CD4-positive, alpha-beta T cell treated with Interleukin-6 at 100 ng/mL for 8 hours (primary cell): Measurements from ENCODE around the gene WBP2.
"Not testable (repeated sequence)": the region's sequence is repeated elsewhere in the genome, so short reads cannot be mapped to it uniquely, and the experiment has no call there.

Experiments used
- DNase-seq: peaks from one replicate; pipeline ENCODE4 v3.0.0-alpha.2; 2020; ENCODE audit warnings: mixed read lengths, low spot score

WBP2 gene

DNA sequence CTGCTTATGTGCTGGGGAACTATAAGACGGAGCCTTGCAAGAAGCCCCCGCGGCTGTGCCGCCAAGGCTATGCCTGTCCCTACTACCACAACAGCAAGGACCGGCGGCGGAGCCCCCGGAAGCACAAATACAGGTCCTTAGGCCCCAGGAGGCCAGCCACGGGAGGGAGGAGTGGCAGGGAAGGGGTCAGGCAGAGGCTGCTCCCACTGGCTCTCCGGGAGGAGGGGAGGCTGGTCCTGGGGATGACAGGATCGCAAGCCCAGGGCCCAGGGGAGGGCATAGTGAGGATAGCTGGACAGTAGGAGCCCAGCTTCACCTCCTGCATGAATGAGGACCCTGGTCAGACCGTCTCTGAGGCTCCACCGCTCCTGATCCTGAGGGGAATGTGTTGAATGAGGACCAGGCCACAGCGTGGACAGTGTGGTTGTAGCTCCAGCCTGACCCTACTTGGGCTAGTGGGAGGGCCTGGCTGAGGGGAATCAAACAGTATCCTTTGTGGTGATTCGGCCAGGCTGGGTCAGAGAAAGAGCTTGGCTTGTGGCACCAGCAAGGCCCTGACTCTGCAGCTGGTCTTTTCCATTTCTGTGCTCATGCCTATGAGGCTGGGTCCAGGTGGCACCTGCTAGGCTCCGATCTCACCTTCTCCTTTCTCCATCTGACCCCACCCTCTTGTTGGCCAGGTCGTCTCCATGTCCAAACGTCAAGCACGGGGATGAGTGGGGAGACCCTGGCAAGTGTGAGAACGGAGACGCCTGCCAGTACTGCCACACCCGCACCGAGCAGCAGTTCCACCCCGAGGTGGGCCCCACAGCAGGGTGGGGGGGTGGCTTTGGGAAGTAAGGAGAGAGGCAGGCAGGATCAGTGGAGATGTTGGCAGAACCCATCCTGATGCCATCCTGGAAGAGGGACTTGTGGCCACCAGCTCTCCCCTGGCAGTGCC lies 41.8 kb downstream of the WBP2 start:
- no peak for DNase-seq

GRCh38 chr17:75812096-75813013 lies 42.8 kb downstream of the WBP2 start:
- no peak for DNase-seq

GRCh38 chr17:75811174-75811573 lies 44.0 kb downstream of the WBP2 start:
- DNase-seq: no peak

DNA sequence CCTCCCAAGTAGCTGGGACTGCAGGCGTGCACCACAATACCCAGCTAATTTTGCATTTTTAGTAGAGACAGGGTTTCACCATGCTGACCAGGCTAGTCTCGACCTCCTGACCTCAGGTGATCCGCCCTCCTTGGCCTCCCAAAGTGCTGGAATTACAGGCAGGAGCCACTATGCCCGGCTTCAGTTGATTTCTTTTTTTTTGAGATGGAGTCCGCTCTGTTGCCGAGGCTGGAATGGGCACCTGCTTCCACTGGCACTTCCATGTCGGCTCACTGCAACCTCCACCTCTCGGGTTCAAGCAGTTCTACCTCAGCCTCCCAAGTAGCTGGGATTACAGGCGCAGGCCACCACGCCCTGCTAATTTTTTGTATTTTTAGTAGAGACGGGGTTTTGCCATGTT lies 44.4 kb downstream of the WBP2 start:
- DNase-seq: not testable (repeated sequence)

GRCh38 chr17:75810216-75810615 lies 44.9 kb downstream of the WBP2 start:
- DNase-seq: no peak

DNA sequence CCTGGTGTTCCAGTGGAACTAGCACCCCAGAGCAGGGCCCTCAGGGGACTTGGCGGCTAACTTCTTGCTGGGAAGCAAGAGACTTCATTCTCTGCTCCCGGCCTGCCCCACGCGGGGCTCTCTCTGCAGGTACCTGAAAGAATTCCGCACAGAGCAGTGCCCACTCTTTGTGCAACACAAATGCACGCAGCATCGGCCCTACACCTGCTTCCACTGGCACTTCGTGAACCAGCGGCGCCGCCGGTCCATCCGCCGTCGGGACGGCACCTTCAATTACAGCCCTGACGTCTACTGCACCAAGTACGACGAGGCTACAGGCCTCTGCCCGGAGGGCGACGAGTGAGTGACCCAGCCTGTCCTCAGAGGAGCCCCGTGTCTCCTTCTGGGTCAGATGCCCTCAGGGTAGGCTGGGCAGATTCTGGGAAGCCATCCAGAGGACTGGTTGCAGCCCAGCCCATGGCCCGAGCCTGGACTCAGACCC lies 45.5 kb downstream of the WBP2 start:
- no peak for DNase-seq

GRCh38 chr17:75808905-75809621 lies 46.1 kb downstream of the WBP2 start:
- DNase-seq: no peak

DNA sequence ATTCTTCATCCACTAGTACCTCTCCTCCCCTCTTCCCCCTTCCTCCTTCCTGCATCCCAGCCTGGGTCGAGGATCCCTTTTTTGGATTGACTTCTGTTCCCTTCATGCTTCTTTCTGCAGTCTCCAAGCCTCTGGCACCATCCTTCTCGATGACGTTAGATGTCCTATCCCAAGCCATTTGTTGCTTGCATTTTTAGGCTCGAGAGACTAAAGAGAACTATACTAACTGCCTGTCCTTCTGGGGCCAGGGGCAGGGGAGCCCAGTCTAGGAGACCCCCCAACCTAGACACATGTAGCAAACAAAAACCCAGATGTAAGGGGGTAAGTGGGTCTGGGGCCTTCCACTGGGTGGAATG lies 46.6 kb downstream of the WBP2 start:
- DNase-seq: no peak

GRCh38 chr17:75807861-75808260 lies 47.3 kb downstream of the WBP2 start:
- no peak for DNase-seq

DNA sequence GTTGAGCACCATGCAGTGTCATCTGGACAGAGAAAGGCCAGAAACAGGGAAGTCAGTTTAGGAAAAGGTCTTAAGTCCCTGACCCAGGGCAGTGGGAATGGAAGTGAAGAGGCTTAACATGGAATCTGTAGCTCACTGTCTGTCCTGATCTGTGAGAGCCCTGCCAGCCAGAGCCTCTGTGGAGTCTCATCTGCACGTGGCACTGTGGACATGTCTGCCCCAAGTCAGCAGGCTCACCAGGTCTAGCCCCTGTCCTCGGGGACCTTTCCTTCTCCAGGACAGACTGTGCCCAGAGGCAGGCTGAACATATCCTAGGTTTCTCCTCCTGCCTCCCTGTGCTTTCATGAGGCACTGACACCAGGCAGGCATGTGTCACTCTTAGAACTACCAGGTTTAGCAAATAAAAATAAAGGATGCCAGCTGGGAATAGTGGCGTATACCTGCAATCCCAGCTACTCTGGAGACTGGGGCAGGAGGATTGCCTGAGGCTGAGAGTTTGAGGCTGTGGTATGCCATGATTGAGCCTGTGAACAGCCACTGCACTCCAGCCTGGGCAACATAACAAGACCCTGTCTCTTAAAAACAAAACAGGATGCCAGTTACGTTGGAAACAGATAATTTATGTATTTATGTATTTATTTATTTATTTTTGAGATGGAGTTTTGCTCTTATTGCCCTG lies 48.2 kb downstream of the WBP2 start:
- DNase-seq: no peak

DNA sequence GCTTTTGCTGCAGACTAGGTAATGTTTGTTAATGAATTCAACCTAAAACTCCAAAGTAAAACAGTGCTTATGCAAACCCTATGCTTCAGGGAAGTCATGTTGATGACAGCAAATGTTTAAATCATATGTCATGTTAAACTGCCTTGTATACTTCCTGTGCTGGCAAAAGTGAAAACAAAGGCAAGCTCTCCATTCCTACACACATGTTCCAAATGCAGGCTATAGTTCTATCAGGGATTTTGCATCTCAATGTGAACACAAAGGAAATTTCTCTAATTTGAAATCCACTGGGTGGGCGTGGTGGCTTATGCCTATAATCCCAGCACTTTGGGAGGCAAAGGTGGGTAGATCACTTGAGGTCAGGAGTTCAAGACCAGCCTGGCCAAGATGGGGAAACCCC lies 51.3 kb downstream of the WBP2 start:
- DNase-seq: no peak

- no peak for DNase-seq
Observed at GRCh38 chr17:75799402-75799801, 55.7 kb downstream of the WBP2 start.

- no peak for DNase-seq
Observed at GRCh38 chr17:75795820-75796607, 59.1 kb downstream of the WBP2 start.
